Measurements from ENCODE around the gene DYNC1LI2.

DNA sequence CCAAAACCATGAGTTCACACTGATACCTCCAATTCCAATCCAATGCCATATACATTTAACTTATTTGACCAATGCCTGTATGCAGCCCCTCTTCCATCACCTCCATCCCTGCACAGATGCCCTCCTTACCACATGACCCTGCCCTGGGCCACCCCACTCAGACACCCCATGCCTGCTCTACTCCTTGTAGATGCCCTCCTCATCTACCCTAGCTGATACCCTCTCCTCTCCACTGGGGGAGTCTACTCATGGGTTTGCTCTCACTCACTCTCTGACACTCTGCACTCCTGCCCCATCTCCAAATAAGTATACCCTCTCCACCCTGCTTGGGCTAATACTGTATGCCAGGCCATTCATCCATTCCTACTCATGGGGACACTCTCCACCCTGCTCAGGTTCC is 38.9 kb downstream of the DYNC1LI2 start:
- TF ChIP-seq, protein P1, sequence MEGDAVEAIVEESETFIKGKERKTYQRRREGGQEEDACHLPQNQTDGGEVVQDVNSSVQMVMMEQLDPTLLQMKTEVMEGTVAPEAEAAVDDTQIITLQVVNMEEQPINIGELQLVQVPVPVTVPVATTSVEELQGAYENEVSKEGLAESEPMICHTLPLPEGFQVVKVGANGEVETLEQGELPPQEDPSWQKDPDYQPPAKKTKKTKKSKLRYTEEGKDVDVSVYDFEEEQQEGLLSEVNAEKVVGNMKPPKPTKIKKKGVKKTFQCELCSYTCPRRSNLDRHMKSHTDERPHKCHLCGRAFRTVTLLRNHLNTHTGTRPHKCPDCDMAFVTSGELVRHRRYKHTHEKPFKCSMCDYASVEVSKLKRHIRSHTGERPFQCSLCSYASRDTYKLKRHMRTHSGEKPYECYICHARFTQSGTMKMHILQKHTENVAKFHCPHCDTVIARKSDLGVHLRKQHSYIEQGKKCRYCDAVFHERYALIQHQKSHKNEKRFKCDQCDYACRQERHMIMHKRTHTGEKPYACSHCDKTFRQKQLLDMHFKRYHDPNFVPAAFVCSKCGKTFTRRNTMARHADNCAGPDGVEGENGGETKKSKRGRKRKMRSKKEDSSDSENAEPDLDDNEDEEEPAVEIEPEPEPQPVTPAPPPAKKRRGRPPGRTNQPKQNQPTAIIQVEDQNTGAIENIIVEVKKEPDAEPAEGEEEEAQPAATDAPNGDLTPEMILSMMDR (IDR thresholded peaks at IDR 0.05; ENCODE audit: low read depth, low read length), result no peak
- TF ChIP-seq, protein P2, sequence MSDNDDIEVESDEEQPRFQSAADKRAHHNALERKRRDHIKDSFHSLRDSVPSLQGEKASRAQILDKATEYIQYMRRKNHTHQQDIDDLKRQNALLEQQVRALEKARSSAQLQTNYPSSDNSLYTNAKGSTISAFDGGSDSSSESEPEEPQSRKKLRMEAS (IDR thresholded peaks at IDR 0.05; ENCODE audit: low read depth, low read length), result no peak
